Astrocyte (in vitro differentiated cells and primary cell): ENCODE results near the gene SMIM3. TPM values are rescaled to one million over a fixed set of nuclear protein-coding genes. Genes with fewer than 3 reads are reported as not detected.

ENCODE experiments used
- DNase-seq: peaks from one replicate; pipeline ENCODE4 v3.0.0-alpha.2; 2010; ENCODE audit warnings: low read depth
- FAIRE-seq: peaks from 2 replicates; lab custom pipeline; 2011; peaks lifted over from hg19 to GRCh38; lab: Jason Lieb, UNC
- H2AFZ ChIP-seq: 2 replicates; pipeline ENCODE4 v1.6.0; 2012; ENCODE audit warnings: low read depth, low read length, inconsistent platforms
- H3K27ac ChIP-seq: 2 replicates; pipeline ENCODE4 v1.5.1; 2011; ENCODE audit warnings: low read depth, low read length, inconsistent platforms
- H3K27me3 ChIP-seq: 2 replicates; pipeline ENCODE4 v1.6.0; 2011; ENCODE audit warnings: low read length, inconsistent platforms; ENCODE audit not compliant: insufficient read depth
- H3K36me3 ChIP-seq: 2 replicates; pipeline ENCODE4 v1.5.1; 2011; ENCODE audit warnings: low read length, inconsistent platforms; ENCODE audit not compliant: insufficient read depth
- H3K4me1 ChIP-seq: 2 replicates; pipeline ENCODE4 v1.5.1; 2011; ENCODE audit warnings: low read length, inconsistent platforms; ENCODE audit not compliant: insufficient read depth
- H3K4me2 ChIP-seq: 2 replicates; pipeline ENCODE4 v1.6.0; 2012; ENCODE audit warnings: low read length, inconsistent platforms
- H3K4me3 ChIP-seq: 2 replicates; pipeline ENCODE4 v1.5.1; 2011; ENCODE audit warnings: low read depth, mild to moderate bottlenecking, low read length, inconsistent platforms; ENCODE audit not compliant: insufficient read depth
- H3K79me2 ChIP-seq: 2 replicates; pipeline ENCODE4 v1.6.0; 2012; ENCODE audit warnings: mild to moderate bottlenecking, low read length, inconsistent platforms; ENCODE audit not compliant: insufficient read depth
- H3K9ac ChIP-seq: 2 replicates; pipeline ENCODE4 v1.6.0; 2012; ENCODE audit warnings: mild to moderate bottlenecking, low read length, inconsistent platforms
- H3K9me3 ChIP-seq: 2 replicates; pipeline ENCODE4 v1.5.1; 2012; ENCODE audit warnings: low read depth, mild to moderate bottlenecking, low read length, inconsistent platforms; ENCODE audit not compliant: insufficient read depth
- H4K20me1 ChIP-seq: 2 replicates; pipeline ENCODE4 v1.6.0; 2012; ENCODE audit warnings: low read length, inconsistent platforms; ENCODE audit not compliant: insufficient read depth
- H3K27ac Mint-ChIP-seq: one replicate; pipeline ENCODE4 v1.8.0; 2021; ENCODE audit warnings: mild to moderate bottlenecking, mixed read lengths; ENCODE audit not compliant: unreplicated experiment
- H3K27me3 Mint-ChIP-seq: one replicate; pipeline ENCODE4 v1.8.0; 2021; ENCODE audit warnings: low read depth, mixed read lengths; ENCODE audit not compliant: unreplicated experiment
- H3K36me3 Mint-ChIP-seq: one replicate; pipeline ENCODE4 v1.8.0; 2021; ENCODE audit warnings: low read depth, mixed read lengths; ENCODE audit not compliant: unreplicated experiment
- H3K4me1 Mint-ChIP-seq: one replicate; pipeline ENCODE4 v1.8.0; 2021; ENCODE audit warnings: low read depth, mixed read lengths; ENCODE audit not compliant: unreplicated experiment
- H3K4me3 Mint-ChIP-seq: one replicate; pipeline ENCODE4 v1.8.0; 2021; ENCODE audit warnings: mild to moderate bottlenecking, moderate library complexity, mixed read lengths; ENCODE audit not compliant: unreplicated experiment
- H3K9me3 Mint-ChIP-seq: one replicate; pipeline ENCODE4 v1.8.0; 2021; ENCODE audit warnings: mild to moderate bottlenecking, mixed read lengths; ENCODE audit not compliant: unreplicated experiment
- CTCF ChIP-seq: IDR thresholded peaks from 2 replicates; pipeline ENCODE4 v1.5.1; 2011; ENCODE audit warnings: low read depth, mild to moderate bottlenecking, inconsistent platforms, low read length, moderate library complexity; ENCODE audit not compliant: insufficient read depth
- EZH2 ChIP-seq: IDR thresholded peaks from 2 replicates; pipeline ENCODE4 v1.6.1; 2012; ENCODE audit warnings: mild to moderate bottlenecking, low read length, inconsistent platforms; ENCODE audit not compliant: insufficient read depth
- total RNA-seq: library from RNA; stranded (reverse); gene quantifications from 2 replicates; pipeline ENCODE4 v1.2.1, GENCODE V29; 2021

The SMIM3 gene
- total RNA-seq, 1 donor from 2014 or later, result 16.7 TPM

- DNase-seq (no peak), FAIRE-seq (no peak)
- H3K4me3 ChIP-seq, result peak overlapping the region; percentile 78
- peaks cover 38% of the 10 kb centered on the region for H3K4me1 Mint-ChIP-seq
- TF ChIP-seq CTCF (no peak), EZH2 (no peak)
- peak overlapping the region; percentile 98 for H3K4me2 ChIP-seq
- no peaks in the 10 kb centered on the region for H3K9me3 ChIP-seq
- H4K20me1 ChIP-seq, result peaks cover 7% of the 10 kb centered on the region
- no peaks in the 10 kb centered on the region for H3K27me3 Mint-ChIP-seq
- H3K36me3 ChIP-seq, result no peaks in the 10 kb centered on the region
- peak overlapping the region; percentile 84 for H3K9ac ChIP-seq
- H2AFZ ChIP-seq, result no peak overlapping the region
- H3K4me3 Mint-ChIP-seq, result peak overlapping the region; percentile 83
- H3K36me3 Mint-ChIP-seq, result peaks cover 3% of the 10 kb centered on the region
- H3K9me3 Mint-ChIP-seq, result no peaks in the 10 kb centered on the region
- peaks cover 38% of the 10 kb centered on the region for H3K79me2 ChIP-seq
- H3K27ac Mint-ChIP-seq, result peak overlapping the region; percentile 27
- H3K27me3 ChIP-seq, result no peaks in the 10 kb centered on the region
- H3K27ac ChIP-seq, result peak overlapping the region; percentile 62
- H3K4me1 ChIP-seq, result peaks cover 48% of the 10 kb centered on the region
Measured at GRCh38 chr5:150777685-150778084, 872 bp upstream of the SMIM3 start.

GRCh38 chr5:150778088-150778516, 455 bp upstream of the SMIM3 start:
- FAIRE-seq, result peak; percentile 52
- Histone ChIP-seq H3K79me2 (peaks cover 38% of the 10 kb centered on the region), H2AFZ (peak overlapping the region; percentile 93), H3K4me2 (peak overlapping the region; percentile 98), H3K36me3 (no peaks in the 10 kb centered on the region), H4K20me1 (peaks cover 7% of the 10 kb centered on the region), H3K9ac (peak overlapping the region; percentile 84), H3K4me1 (peaks cover 52% of the 10 kb centered on the region), H3K27ac (peak overlapping the region; percentile 62), H3K9me3 (no peaks in the 10 kb centered on the region), H3K4me3 (peak overlapping the region; percentile 78), H3K27me3 (no peaks in the 10 kb centered on the region)
- peak; percentile 76 for DNase-seq
- no peak for TF ChIP-seq CTCF
- TF ChIP-seq EZH2, result no peak
- H3K4me3 Mint-ChIP-seq, result peak overlapping the region; percentile 83
- H3K4me1 Mint-ChIP-seq, result peaks cover 41% of the 10 kb centered on the region
- H3K9me3 Mint-ChIP-seq, result no peaks in the 10 kb centered on the region
- H3K27me3 Mint-ChIP-seq, result no peaks in the 10 kb centered on the region
- peak overlapping the region; percentile 27 for H3K27ac Mint-ChIP-seq
- H3K36me3 Mint-ChIP-seq, result peaks cover 3% of the 10 kb centered on the region

GRCh38 chr5:150779397-150780186, 1.0 kb downstream of the SMIM3 start:
- Histone ChIP-seq H3K36me3 (no peaks in the 10 kb centered on the region), H3K27ac (peak overlapping the region; percentile 62), H3K4me2 (peak overlapping the region; percentile 98), H3K4me3 (peak overlapping the region; percentile 78), H3K4me1 (peaks cover 61% of the 10 kb centered on the region), H4K20me1 (peaks cover 10% of the 10 kb centered on the region), H3K27me3 (no peaks in the 10 kb centered on the region), H2AFZ (no peak overlapping the region), H3K9me3 (no peaks in the 10 kb centered on the region), H3K9ac (peak overlapping the region; percentile 84), H3K79me2 (peaks cover 44% of the 10 kb centered on the region)
- H3K27ac Mint-ChIP-seq, result no peak overlapping the region
- FAIRE-seq (no peak), DNase-seq (peak; percentile 61)
- TF ChIP-seq CTCF (no peak), EZH2 (no peak)
- H3K4me1 Mint-ChIP-seq, result peaks cover 34% of the 10 kb centered on the region
- H3K27me3 Mint-ChIP-seq, result no peaks in the 10 kb centered on the region
- H3K36me3 Mint-ChIP-seq, result peaks cover 3% of the 10 kb centered on the region
- H3K4me3 Mint-ChIP-seq, result peak overlapping the region; percentile 93
- H3K9me3 Mint-ChIP-seq, result no peaks in the 10 kb centered on the region
